ENCODE results near the gene AGK.

AGK gene

DNA sequence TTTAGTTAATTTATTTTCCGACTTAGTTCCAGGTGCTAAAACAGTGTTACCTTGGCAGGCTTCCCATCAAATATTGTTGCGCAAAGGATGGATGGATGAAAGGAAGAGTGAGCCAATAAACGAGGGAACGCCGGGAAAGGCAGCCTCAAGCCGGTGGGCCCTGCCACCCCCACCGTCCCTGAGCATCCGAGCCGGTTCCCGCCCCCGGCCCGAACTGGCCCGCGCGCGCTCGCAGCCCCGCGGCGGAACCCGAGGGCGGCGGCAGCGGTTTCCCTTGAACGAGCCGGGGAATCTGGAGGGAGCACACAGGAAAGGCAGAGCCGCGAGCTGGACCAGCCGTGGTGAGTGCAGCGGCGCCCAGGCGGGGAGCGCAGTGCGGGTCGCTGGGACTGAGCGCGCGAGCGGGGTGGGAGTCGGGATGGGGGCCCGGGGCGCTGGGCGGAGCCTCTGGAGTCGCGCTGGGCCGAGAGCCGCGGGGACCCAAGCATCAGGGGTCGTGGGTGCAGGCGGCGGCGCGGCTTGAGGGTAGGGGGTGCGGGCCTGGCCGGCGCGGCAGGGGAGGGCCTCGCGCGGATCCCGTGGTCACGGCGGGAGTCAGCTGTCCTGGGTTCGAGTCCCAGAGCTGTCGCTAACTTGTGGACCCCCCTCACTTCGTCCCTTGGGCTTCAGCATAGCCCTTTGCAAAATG, at the start of gene AGK:
Gene AGK (plus strand): TSS at position 317 of the 688 bp plus-strand sequence. CDS start 4,057 bp downstream, outside the sequence.
- peak; percentile 54 for DNase-seq

DNA sequence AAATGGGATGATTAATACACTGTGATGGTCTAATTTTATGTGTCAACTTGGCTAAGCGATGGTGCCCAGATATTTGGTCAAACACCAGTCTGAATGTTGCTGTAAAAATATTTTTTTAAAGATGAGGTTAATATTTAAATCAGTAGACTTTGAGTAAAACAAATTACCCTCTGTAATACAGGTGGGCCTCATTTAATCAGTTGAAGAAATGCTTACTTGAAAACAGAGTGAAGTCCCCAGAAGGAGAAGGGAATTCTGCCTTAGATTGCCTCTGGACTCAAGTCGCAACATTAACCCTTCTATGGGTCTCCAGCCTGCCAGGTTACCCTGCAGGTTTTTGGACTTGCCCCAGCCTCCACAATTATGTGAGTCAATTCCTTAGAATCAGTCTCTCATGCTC, 49.8 kb upstream of the AGK start:
- DNase-seq = no peak

DNA sequence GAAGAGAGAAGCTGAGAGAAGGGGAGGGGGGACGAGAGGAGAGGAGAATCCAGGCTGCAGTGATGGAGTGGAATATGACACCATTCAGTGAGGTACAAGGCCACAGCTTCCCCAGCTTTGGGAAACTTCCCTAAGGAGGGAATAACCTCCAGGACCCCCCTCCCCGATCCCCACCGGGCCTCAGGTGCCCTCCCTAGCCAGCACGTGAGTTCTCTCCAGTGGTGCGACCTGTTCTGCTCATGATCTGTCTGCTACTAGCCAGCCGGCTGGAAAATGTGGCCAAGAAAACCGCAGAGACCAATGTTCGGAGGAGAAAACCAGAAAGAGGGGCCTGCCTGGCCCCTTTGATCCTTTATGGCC, 39.9 kb upstream of the AGK start:
- DNase-seq = no peak

DNA sequence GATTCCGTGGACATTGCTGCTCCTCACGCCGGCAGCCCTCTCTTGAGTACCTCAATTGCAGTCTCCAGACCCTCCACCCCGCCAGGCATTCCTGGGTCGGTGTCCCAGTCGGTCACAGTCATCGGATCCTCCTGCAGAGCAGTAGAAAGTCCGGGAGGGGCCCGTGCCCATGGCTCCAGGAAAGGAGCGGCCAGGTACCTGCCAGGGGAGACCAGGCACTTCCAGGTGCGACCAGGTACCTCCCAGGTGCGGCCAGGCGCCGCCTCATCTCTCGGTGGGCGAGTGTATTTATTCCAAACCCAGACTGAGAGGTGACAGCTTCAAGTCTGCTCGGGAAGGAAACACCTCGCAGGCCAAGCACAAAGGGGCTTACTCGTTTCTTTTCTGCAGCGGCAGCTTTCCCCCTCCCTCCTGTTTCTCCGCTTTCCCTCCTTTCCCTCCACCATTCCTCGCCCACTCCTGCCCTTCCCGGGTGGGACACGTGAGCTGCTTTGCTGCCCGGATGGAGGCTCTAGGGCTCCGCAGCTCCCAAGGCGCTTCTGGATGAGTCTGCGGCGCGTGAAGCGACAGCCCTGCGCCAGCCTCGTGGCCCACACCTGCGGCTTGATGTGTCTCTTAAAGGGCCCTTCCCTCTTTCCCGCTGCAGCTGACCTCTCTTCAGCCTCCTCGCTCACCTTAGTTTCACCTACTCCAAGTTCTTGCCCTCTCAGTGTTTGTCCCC, 39.4 kb upstream of the AGK start:
- no peak for DNase-seq

- DNase-seq = no peak
Observed at GRCh38 chr7:141512597-141512996, 38.6 kb upstream of the AGK start.

- no peak for DNase-seq
Observed at GRCh38 chr7:141513720-141514119, 37.5 kb upstream of the AGK start.

- no peak for DNase-seq
Observed at GRCh38 chr7:141515941-141516340, 35.3 kb upstream of the AGK start.

DNA sequence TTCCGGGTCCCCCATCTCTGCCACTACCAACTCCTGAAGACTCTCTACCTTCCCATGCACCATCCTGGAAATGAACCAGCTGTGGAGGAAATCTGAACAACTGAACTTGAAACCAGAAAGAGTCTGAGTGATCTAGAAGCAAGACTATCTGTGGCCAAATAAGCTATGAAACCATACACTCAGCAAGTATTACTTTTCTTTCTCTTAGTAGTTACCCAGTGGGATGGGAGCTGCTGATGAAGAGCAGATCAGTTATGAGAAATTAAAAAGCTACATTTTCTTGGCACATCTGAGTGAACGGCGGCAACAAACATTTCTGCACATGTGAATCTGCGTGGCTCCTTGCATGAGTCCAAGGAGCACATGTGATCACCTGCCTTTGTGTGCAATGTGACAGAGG, 31.6 kb upstream of the AGK start:
- no peak for DNase-seq

GRCh38 chr7:141522657-141523342, 28.4 kb upstream of the AGK start:
- no peak for DNase-seq

DNA sequence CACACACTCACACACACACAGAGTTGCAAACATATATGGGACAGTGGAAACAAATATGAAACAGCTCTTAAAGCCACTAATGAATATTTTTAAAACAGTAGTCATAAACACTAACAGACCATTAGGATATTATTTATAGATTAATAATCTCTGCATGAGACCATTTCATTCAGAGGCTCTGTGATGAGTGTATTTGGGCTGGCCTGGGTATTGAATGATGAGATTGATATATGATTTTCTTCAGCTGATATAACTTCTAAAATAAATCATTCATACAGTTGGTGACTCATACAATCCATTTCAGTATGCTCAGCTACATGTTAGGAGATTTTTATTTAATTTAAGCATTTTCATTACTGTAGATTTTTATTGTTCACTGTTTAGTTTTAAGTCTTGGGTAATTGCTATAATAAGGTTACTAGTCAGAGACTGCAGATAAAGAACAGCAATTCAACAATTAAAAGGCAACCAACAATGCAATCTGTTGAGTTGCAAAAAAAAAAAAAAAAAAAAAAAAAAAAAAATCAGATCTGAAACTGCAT, 25.2 kb upstream of the AGK start:
- DNase-seq = no peak

DNA sequence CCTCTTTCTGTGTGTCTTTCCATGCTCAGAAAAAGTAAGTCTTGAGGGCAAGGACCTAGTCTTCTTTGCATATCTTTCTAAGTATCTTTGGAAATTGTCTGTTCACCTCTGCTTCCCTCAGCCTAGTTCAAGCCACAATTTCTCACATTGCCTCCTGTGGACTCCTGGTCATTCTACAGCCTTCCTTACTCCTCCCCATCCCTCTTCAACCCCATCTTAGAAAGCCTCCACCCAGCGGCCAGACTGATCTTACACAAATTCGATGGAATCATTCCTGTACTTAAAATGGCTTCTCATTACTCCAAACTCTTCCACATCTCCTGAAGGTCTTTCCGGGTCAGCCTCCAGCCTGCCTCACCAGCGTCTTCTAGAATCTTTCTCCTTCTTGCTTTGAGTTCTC, 24.1 kb upstream of the AGK start:
- DNase-seq = no peak

DNA sequence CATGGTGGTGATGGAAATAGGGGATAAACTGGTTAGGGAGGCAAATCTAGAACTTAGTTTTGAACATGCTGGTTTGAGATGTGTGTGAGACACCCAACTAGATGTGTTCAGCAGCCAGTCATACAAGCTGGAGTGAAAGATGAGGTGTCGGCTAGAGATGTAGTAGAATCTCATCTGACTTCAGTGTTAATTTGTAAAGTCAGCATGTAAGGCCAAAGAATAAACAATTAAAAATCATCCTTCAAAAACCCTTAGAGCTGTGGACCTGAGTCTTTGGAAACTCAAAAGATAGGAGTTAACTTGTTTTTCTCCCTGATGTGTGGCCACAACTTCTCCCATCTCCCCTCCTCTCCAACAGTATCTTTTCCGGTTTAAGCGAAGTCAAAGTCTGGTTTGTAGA, 22.8 kb upstream of the AGK start:
- no peak for DNase-seq

DNA sequence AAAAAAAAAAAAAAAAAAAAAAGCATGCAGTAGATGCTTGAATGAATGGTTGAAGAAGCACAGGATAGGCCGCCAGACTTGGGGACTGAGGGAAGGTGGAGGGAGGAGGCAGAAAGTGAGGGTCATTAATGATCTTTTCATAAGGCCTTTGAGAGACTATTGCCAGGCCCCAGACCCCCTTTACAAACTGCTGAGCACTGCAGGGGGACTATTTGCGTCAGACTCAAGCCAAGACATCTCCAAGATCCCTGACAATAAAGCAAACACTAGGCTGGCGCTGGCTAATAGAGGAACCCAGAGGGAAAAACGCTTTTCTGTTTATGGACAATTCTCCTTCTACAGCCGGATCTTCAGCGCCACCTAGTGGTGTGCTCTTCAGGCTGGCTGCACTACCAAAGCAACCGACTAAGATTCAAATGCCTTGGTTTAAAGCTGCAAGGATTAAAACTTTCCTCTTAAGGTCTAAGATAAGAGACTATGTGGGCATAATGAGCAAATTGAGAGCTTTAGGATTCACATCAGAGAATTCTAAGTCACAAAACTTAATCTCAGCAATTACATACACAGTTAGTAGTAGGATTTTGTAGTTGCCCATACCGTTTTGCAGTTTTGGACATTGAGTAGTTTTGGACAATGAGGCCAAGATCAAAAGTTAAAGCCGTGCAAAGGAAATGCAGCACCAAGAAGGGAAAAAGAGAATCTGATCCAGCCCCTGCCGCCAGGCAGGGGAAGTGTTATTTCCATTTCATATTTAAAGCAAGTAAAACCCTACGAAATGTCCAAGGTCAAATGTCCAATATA, 17.9 kb upstream of the AGK start:
- DNase-seq = peak; percentile 6

DNA sequence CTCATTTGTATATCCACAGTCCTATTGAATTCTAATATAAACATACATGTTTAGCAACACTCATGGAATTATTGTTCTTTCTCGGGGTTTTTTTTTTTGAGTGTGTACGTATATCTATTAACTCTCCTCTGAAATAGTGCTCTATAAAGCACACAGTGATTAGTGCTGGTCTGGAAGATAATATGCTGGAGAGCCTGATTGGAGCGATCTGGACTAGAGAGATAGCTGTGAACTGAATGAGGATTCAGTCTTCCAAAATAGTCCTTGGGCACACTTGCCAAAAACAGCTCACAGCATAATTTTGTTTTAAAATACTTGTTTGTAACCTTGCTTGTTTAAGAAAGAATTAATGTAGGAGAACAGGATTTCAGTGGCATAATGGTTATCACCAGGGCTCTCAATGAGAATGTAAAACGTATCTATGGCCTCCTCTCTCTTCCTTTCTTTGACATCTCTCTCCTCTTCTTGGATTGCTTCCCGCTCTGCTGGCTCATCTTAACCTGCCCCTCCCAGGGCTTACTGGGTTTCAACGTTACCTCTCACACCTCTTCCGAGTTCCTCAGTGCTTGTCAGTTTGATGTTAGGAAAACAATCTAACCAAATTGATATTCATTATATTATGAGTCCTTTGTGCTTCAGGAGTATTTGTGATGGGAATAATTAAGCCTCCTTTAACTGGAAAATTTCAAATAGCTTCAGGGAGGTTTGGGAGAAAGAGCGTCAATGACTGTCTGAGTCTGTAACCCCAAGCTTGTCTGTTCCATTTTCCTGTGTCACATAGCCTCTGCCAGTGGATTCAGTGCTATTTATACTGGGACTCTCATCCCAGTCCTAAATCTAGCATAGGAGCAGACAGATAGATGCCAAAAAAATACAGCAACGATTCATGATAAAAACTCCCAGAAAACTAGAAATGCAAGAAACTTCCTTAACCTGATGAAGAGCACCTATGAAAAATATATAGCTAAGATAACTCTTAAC, 16.2 kb upstream of the AGK start:
- no peak for DNase-seq

DNA sequence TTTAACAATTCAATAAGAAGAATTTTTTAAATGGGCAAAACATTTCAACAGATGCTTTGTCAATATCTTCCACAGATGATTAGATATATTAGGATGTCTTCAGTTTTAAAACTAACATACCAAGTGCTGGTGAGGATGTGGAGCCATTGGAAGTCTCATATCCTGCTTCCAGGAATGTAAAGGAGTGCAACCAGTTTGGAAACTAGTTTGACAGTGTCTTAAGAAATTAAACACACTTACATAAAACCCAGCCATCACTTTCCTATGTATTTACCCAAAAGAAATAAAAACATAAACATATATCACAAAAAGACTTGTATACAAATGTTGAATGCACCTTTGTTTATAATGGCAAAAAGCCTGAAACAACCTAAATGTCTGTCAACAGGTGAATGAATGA, 13.3 kb upstream of the AGK start:
- DNase-seq = no peak

DNA sequence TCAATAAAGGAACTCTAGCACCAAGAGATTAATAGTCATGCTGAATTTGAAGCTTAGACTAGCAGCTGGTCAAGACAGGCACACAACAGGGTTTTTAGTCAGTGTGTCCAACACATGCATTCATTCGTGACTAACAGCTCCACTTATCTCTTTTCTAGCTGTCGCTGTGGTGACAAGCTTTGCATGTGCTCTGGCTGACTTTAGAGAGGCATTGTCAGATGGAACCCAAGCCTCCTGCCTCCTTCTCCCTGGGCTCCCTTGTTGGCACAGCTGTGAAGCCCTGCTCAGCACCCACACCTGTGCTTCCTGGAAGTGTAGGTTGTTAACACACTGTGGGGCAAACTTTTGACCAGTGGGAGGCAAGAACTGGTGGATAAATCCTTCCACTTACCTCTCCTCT, 9.8 kb upstream of the AGK start:
- DNase-seq = no peak

DNA sequence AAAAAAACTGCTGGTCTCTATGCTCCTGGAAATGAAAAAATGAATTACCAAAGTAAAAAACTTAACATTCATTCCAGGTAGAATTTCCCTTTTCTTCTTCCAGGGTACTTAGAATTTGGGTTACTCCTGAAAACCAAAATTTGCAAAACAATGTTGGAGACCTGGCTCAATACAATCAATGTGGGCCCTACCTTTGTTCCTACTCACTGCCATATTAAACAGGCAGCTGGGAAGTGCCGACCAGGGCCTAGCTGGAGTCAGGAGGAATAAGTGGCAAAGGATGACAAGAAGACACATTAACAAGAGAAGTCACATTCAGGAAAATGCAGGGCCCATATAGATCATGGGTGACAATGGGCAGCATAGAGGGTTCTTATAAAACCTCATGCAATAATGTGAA, 6.4 kb upstream of the AGK start:
- no peak for DNase-seq

DNA sequence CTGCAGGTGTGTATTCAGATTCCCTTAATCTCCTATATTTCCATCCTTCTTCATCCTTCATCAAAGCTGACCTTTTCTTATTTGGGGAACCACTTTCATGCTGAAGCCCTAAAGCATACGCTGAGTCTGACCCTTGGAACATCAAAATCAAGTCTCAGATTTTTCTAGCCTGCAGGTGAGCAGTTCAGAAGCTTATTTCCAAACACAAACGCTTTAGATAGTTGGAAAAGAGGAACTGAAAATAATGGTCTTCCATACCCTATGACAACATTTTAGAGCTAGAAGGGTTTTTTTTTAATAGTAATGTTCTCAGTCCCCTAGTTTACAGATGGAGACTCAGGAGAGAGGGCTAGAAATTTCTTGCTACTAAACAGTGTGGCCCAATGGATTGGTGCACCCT, 1.6 kb upstream of the AGK start:
- no peak for DNase-seq

DNA sequence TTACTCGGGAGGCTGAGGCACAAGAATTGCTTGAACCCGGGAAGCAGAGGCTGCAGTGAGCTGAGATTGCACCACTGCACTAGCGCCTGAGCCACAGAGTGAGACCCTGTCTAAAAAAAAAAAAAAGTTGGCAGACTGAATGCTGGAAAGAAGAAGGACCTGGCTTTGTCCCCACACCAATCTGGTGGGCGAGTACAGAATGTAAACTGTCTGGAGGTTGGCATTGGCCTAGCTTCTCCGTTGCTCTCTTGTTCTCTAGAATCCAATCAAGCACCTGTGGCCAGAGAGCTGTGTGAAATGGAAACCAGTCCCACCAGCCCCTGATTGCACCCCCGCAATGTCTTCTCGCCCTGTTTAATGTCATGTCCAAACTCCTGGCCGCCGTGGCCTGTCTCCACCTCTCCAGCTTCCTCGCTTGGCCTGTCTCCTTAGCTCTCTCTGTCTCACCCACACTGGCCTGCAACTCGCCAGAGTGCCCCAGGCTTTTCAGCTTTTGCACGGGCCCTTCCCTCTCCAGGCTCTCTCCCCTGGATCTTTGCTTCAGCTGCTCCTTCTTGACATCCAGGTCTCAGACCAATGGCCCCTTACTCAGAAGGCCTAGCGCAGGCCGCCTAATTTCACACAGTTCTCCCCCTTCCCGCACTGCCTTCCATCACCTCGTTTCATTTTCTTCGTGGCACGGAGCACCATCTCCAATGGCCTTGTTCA, 670 bp upstream of the AGK start:
- DNase-seq = no peak

- no peak for DNase-seq
Observed at GRCh38 chr7:141551782-141552181, 572 bp downstream of the AGK start.

GRCh38 chr7:141557360-141557759, 6.2 kb downstream of the AGK start:
- no peak for DNase-seq
